ENCODE measurements around the gene OPA3.
"Not testable (repeated sequence)": the region's sequence is repeated elsewhere in the genome, so short reads cannot be mapped to it uniquely, and the experiment has no call there.

OPA3 gene

DNA sequence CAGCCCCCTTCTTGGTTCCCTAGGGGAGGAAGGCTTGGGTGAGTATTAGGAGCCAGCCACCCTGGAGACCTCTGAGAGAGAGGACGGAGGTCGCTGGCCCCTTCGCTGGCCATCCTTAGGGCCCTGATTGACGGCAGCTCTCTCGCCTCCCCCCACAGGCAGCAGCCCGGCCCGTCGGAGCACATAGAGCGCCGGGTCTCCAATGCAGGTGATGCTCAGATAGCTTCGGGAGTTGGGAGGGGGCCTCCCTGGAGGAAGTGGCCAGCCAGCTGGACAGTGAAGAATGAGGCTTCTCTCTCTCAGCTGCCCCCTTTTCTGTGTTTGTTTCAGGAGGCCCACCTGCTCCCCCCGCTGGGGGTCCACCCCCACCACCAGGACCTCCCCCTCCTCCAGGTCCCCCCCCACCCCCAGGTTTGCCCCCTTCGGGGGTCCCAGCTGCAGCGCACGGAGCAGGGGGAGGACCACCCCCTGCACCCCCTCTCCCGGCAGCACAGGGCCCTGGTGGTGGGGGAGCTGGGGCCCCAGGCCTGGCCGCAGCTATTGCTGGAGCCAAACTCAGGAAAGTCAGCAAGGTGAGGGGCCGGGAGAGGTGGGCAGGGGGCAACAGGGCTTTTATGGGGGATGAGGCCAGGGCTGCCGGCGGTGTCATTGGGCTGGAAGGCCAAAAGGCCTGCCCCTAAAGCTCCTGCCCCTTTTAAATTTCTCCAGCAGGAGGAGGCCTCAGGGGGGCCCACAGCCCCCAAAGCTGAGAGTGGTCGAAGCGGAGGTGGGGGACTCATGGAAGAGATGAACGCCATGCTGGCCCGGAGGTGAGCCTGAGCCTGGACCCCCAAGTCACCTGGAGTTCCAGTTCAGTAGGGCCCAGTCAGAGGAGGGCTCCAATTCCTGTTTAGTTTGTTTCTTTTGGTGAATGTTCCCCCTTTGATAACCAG is 62.3 kb downstream of the OPA3 start:
- H3K4me1 Mint-ChIP-seq = peaks cover 10% of the 10 kb centered on the region
- H3K9me3 Mint-ChIP-seq = no peaks in the 10 kb centered on the region
- H3K27ac Mint-ChIP-seq (ENCODE audit: low read depth) = no peak overlapping the region
- no peak for DNase-seq (ENCODE audit: low spot score in 2 of 2)
- H3K27me3 Mint-ChIP-seq = no peaks in the 10 kb centered on the region
- ATAC-seq (replicated peaks; ENCODE audit: extremely low read depth, poor library complexity, severe bottlenecking) = no peak
- no peak overlapping the region for H3K4me3 Mint-ChIP-seq
- peaks cover 63% of the 10 kb centered on the region for H3K36me3 Mint-ChIP-seq (ENCODE audit: insufficient read depth)

DNA sequence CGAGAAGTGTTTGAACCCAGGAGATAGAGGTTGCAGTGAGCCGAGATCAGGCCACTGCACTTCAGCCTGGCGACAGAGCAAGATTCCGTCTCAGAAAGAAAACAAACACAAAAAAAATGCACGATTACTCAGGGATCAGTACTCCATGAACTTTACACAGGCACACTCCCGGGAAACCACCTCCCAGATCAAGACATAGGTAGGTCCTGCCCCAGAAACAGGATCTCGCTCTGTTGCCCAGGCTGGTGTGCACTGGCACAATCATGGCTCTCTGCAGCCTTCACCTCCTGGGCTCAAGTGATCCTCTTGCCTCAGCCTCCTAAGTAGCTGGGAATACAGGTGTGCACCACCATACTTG is 66.2 kb downstream of the OPA3 start:
- Mint-ChIP-seq H3K27me3 (no peaks in the 10 kb centered on the region), H3K36me3 (ENCODE audit: insufficient read depth) (peaks cover 50% of the 10 kb centered on the region), H3K27ac (ENCODE audit: low read depth) (peak overlapping the region; percentile 2), H3K4me3 (no peak overlapping the region), H3K4me1 (peaks cover 37% of the 10 kb centered on the region), H3K9me3 (no peaks in the 10 kb centered on the region)
- no peak for ATAC-seq (replicated peaks; ENCODE audit: extremely low read depth, poor library complexity, severe bottlenecking)
- no peak for DNase-seq (ENCODE audit: low spot score in 2 of 2)

GRCh38 chr19:45517641-45518468 is 66.7 kb downstream of the OPA3 start:
- peak overlapping the region; percentile 2 for H3K27ac Mint-ChIP-seq (ENCODE audit: low read depth)
- H3K4me3 Mint-ChIP-seq = no peak overlapping the region
- no peak for DNase-seq (ENCODE audit: low spot score in 2 of 2)
- no peaks in the 10 kb centered on the region for H3K9me3 Mint-ChIP-seq
- peaks cover 49% of the 10 kb centered on the region for H3K36me3 Mint-ChIP-seq (ENCODE audit: insufficient read depth)
- no peaks in the 10 kb centered on the region for H3K27me3 Mint-ChIP-seq
- H3K4me1 Mint-ChIP-seq = peaks cover 41% of the 10 kb centered on the region
- ATAC-seq (replicated peaks; ENCODE audit: extremely low read depth, poor library complexity, severe bottlenecking) = no peak

- Mint-ChIP-seq H3K4me3 (no peak overlapping the region), H3K36me3 (ENCODE audit: insufficient read depth) (peaks cover 49% of the 10 kb centered on the region), H3K27me3 (no peaks in the 10 kb centered on the region), H3K27ac (ENCODE audit: low read depth) (peak overlapping the region; percentile 2), H3K9me3 (no peaks in the 10 kb centered on the region), H3K4me1 (peaks cover 44% of the 10 kb centered on the region)
- DNase-seq (ENCODE audit: low spot score in 2 of 2) (no peak), ATAC-seq (replicated peaks; ENCODE audit: extremely low read depth, poor library complexity, severe bottlenecking) (no peak)
Measured at GRCh38 chr19:45517238-45517637, 67.4 kb downstream of the OPA3 start.

GRCh38 chr19:45515807-45516401 is 68.7 kb downstream of the OPA3 start:
- no peak for ATAC-seq (replicated peaks; ENCODE audit: extremely low read depth, poor library complexity, severe bottlenecking)
- no peaks in the 10 kb centered on the region for H3K9me3 Mint-ChIP-seq
- H3K4me3 Mint-ChIP-seq = peak overlapping the region; percentile 50
- H3K27me3 Mint-ChIP-seq = no peaks in the 10 kb centered on the region
- peaks cover 47% of the 10 kb centered on the region for H3K36me3 Mint-ChIP-seq (ENCODE audit: insufficient read depth)
- peak overlapping the region; percentile 93 for H3K27ac Mint-ChIP-seq (ENCODE audit: low read depth)
- DNase-seq (ENCODE audit: low spot score in 2 of 2) = no peak
- H3K4me1 Mint-ChIP-seq = peaks cover 53% of the 10 kb centered on the region

- no peak for DNase-seq (ENCODE audit: low spot score in 2 of 2)
- ATAC-seq (replicated peaks; ENCODE audit: extremely low read depth, poor library complexity, severe bottlenecking) = peak; percentile 45
- H3K4me3 Mint-ChIP-seq = peak overlapping the region; percentile 50
- H3K27ac Mint-ChIP-seq (ENCODE audit: low read depth) = peak overlapping the region; percentile 93
- H3K27me3 Mint-ChIP-seq = no peaks in the 10 kb centered on the region
- H3K36me3 Mint-ChIP-seq (ENCODE audit: insufficient read depth) = peaks cover 42% of the 10 kb centered on the region
- H3K9me3 Mint-ChIP-seq = no peaks in the 10 kb centered on the region
- H3K4me1 Mint-ChIP-seq = peaks cover 61% of the 10 kb centered on the region
Measured at GRCh38 chr19:45515081-45515624, 69.4 kb downstream of the OPA3 start.

DNA sequence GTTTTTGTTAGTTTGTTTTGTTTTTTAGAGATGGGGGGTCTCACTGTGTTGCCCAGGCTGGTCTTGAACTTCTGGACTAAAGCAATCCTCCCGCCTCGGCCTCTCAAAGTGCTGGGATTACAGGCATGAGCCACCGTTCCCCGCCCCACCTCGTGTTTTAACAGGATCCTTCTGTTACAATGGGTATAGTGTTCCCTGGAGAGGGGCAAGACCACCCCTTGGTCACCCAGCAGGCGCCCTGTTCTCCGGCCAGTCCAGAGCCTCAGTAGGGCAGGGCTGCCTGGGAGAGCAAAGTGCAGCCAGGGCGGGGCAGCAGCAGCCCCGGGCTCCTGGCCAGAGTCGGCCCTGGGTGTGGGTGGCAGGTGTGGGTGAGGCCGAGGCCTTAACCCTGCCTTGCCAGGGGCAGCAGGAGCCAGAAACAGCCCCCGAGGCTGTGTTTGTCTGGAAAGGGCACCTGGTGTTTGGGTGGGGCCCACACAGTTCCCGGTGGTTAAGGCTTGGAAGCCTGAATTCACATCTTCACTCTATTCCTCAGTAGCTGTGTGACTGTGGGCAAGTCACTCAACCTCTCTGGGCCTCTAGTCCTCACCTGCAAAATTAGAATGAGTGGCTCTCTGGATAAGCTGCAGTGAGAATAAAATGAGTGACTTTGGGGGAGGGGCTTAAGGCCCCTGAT is 70.1 kb downstream of the OPA3 start:
- no peak for ATAC-seq (replicated peaks; ENCODE audit: extremely low read depth, poor library complexity, severe bottlenecking)
- Mint-ChIP-seq H3K4me3 (peak overlapping the region; percentile 65), H3K4me1 (peaks cover 67% of the 10 kb centered on the region), H3K27me3 (no peaks in the 10 kb centered on the region), H3K27ac (ENCODE audit: low read depth) (peak overlapping the region; percentile 93), H3K9me3 (no peaks in the 10 kb centered on the region), H3K36me3 (ENCODE audit: insufficient read depth) (peaks cover 38% of the 10 kb centered on the region)
- no peak for DNase-seq (ENCODE audit: low spot score in 2 of 2)

GRCh38 chr19:45512881-45513483 is 71.6 kb downstream of the OPA3 start:
- Mint-ChIP-seq H3K27me3 (no peaks in the 10 kb centered on the region), H3K9me3 (no peaks in the 10 kb centered on the region), H3K4me3 (peak overlapping the region; percentile 23), H3K27ac (ENCODE audit: low read depth) (peak overlapping the region; percentile 93), H3K36me3 (ENCODE audit: insufficient read depth) (peaks cover 27% of the 10 kb centered on the region), H3K4me1 (peaks cover 76% of the 10 kb centered on the region)
- DNase-seq (ENCODE audit: low spot score in 2 of 2) = no peak
- ATAC-seq (replicated peaks; ENCODE audit: extremely low read depth, poor library complexity, severe bottlenecking) = no peak

GRCh38 chr19:45511074-45511473 is 73.5 kb downstream of the OPA3 start:
- H3K27me3 Mint-ChIP-seq = no peaks in the 10 kb centered on the region
- DNase-seq (ENCODE audit: low spot score in 2 of 2) (no peak), ATAC-seq (replicated peaks; ENCODE audit: extremely low read depth, poor library complexity, severe bottlenecking) (no peak)
- peaks cover 22% of the 10 kb centered on the region for H3K36me3 Mint-ChIP-seq (ENCODE audit: insufficient read depth)
- H3K9me3 Mint-ChIP-seq = no peaks in the 10 kb centered on the region
- peaks cover 63% of the 10 kb centered on the region for H3K4me1 Mint-ChIP-seq
- peak overlapping the region; percentile 38 for H3K27ac Mint-ChIP-seq (ENCODE audit: low read depth)
- H3K4me3 Mint-ChIP-seq = peak overlapping the region; percentile 100

DNA sequence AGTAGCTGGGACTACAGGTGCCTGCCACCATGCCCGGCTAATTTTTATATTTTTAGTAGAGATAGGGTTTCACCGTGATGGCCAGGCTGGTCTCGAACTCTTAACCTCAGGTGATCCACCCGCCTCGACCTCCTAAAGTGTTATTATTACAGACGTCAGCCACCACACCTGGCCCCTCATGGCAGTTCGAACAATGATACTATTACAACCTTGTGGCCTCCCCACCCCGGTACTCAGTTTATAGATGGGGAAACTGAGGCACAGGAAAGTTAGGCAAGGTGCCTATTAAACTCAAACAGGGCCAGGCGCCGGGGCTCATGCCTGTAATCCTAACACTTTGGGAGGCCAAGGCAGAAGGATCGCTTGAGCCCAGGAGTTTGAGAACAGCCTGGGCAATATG is 74.2 kb downstream of the OPA3 start:
- H3K4me3 Mint-ChIP-seq = peak overlapping the region; percentile 100
- ATAC-seq (replicated peaks; ENCODE audit: extremely low read depth, poor library complexity, severe bottlenecking); DNase-seq (ENCODE audit: low spot score in 2 of 2); H3K27me3 Mint-ChIP-seq; H3K9me3 Mint-ChIP-seq: not testable (repeated sequence)
- peak overlapping the region; percentile 99 for H3K27ac Mint-ChIP-seq (ENCODE audit: low read depth)
- H3K4me1 Mint-ChIP-seq = peaks cover 57% of the 10 kb centered on the region
- peaks cover 18% of the 10 kb centered on the region for H3K36me3 Mint-ChIP-seq (ENCODE audit: insufficient read depth)

- ATAC-seq (replicated peaks; ENCODE audit: extremely low read depth, poor library complexity, severe bottlenecking) (no peak), DNase-seq (ENCODE audit: low spot score in 2 of 2) (no peak)
- peaks cover 54% of the 10 kb centered on the region for H3K4me1 Mint-ChIP-seq
- H3K36me3 Mint-ChIP-seq (ENCODE audit: insufficient read depth) = peaks cover 17% of the 10 kb centered on the region
- no peaks in the 10 kb centered on the region for H3K27me3 Mint-ChIP-seq
- peak overlapping the region; percentile 99 for H3K27ac Mint-ChIP-seq (ENCODE audit: low read depth)
- peak overlapping the region; percentile 100 for H3K4me3 Mint-ChIP-seq
- no peaks in the 10 kb centered on the region for H3K9me3 Mint-ChIP-seq
Measured at GRCh38 chr19:45509692-45510015, 74.9 kb downstream of the OPA3 start.
